GM23338 (cell line): ENCODE results near the gene ZNF800. TPM values are rescaled to one million over a fixed set of nuclear protein-coding genes. Genes with fewer than 3 reads are reported as not detected.

ENCODE experiments used
- ATAC-seq: fragments of 200-7000 bp; cut with Tn5 transposase; 3 replicates; pipeline ENCODE4 v1.9.1; 2020
- DNase-seq: peaks from one replicate; pipeline ENCODE4 v3.0.0-alpha.2; 2015; ENCODE audit warnings: low spot score
- H2AFZ ChIP-seq: fragments of 200-600 bp; sonication (generic); 2 replicates; pipeline ENCODE4 v1.8.0; 2016; ENCODE audit warnings: antibody characterized with exemption, mild to moderate bottlenecking, moderate library complexity
- H3F3A ChIP-seq: fragments of 200-600 bp; sonication (generic); replicated peaks from 2 replicates; pipeline ENCODE4 v1.8.0; 2017; ENCODE audit warnings: antibody characterized with exemption, mixed run types, low read depth
- H3K27ac ChIP-seq: fragments of 200-600 bp; sonication (generic); 2 replicates; pipeline ENCODE4 v1.6.1; 2016; ENCODE audit warnings: low read depth
- H3K27me3 ChIP-seq: fragments of 200-600 bp; sonication (generic); 2 replicates; pipeline ENCODE4 v1.8.0; 2016; ENCODE audit warnings: mild to moderate bottlenecking, mixed run types, moderate library complexity; ENCODE audit not compliant: insufficient read depth
- H3K36me3 ChIP-seq: fragments of 200-600 bp; sonication (generic); 2 replicates; pipeline ENCODE4 v1.8.0; 2016; ENCODE audit warnings: mild to moderate bottlenecking; ENCODE audit not compliant: insufficient read depth
- H3K4me1 ChIP-seq: fragments of 200-600 bp; sonication (generic); 2 replicates; pipeline ENCODE4 v1.8.0; 2016; ENCODE audit warnings: mild to moderate bottlenecking, moderate library complexity; ENCODE audit not compliant: insufficient read depth
- H3K4me2 ChIP-seq: fragments of 200-600 bp; sonication (generic); 2 replicates; pipeline ENCODE4 v1.7.1; 2017; ENCODE audit warnings: mixed run types
- H3K4me3 ChIP-seq: fragments of 200-600 bp; sonication (generic); 2 replicates; pipeline ENCODE4 v1.6.1; 2016; ENCODE audit warnings: mixed run types
- H3K79me2 ChIP-seq: fragments of 200-600 bp; sonication (generic); replicated peaks from 2 replicates; pipeline ENCODE4 v1.8.0; 2017; ENCODE audit warnings: mild to moderate bottlenecking; ENCODE audit not compliant: insufficient read depth
- H3K9me2 ChIP-seq: fragments of 200-600 bp; sonication (generic); 2 replicates; pipeline ENCODE4 v1.8.0; 2017; ENCODE audit not compliant: insufficient read depth
- H4K20me1 ChIP-seq: fragments of 200-600 bp; sonication (generic); replicated peaks from 2 replicates; pipeline ENCODE4 v1.8.0; 2017; ENCODE audit warnings: mild to moderate bottlenecking; ENCODE audit not compliant: insufficient read depth
- H3K27ac Mint-ChIP-seq: 2 replicates; pipeline ENCODE4 v1.8.0; 2020; ENCODE audit warnings: inconsistent platforms, mild to moderate bottlenecking, moderate library complexity, mixed read lengths
- H3K27me3 Mint-ChIP-seq: 3 replicates; pipeline ENCODE4 v1.8.0; 2022; ENCODE audit warnings: low read depth, mild to moderate bottlenecking, moderate library complexity, mixed read lengths, inconsistent platforms; ENCODE audit not compliant: insufficient read depth, poor library complexity
- H3K36me3 Mint-ChIP-seq: 3 replicates; pipeline ENCODE4 v1.8.0; 2021; ENCODE audit warnings: low read depth, mild to moderate bottlenecking, inconsistent platforms, moderate library complexity, mixed read lengths
- H3K4me1 Mint-ChIP-seq: 3 replicates; pipeline ENCODE4 v1.8.0; 2020; ENCODE audit warnings: mild to moderate bottlenecking, inconsistent platforms, mixed read lengths
- H3K4me3 Mint-ChIP-seq: 3 replicates; pipeline ENCODE4 v1.8.0; 2021; ENCODE audit warnings: moderate library complexity, mild to moderate bottlenecking, inconsistent platforms, mixed read lengths
- H3K9me3 Mint-ChIP-seq: 3 replicates; pipeline ENCODE4 v1.8.0; 2020; ENCODE audit warnings: moderate library complexity, mild to moderate bottlenecking, inconsistent platforms, mixed read lengths
- CTCF ChIP-seq, 2 experiments: fragments of 200-600 bp in 1 of 2; sonication (generic) in 1 of 2; conservative IDR thresholded peaks; 2 replicates each; pipeline versions ENCODE4 v1.5.1 to v1.6.1; 2016 to 2017; ENCODE audit warnings: antibody characterized with exemption in 2 of 2, low read depth in 2 of 2, mild to moderate bottlenecking in 2 of 2, moderate library complexity in 1 of 2
- JUNB ChIP-seq: IDR thresholded peaks from one replicate; pipeline ENCODE4 v1.6.1; 2016; ENCODE audit warnings: antibody characterized with exemption; ENCODE audit not compliant: unreplicated experiment
- REST ChIP-seq: IDR thresholded peaks from one replicate; pipeline ENCODE4 v1.6.1; 2018; ENCODE audit warnings: antibody characterized with exemption; ENCODE audit not compliant: unreplicated experiment
- STAT1 ChIP-seq: IDR thresholded peaks from one replicate; pipeline ENCODE4 v1.6.1; 2016; ENCODE audit warnings: antibody characterized with exemption; ENCODE audit not compliant: unreplicated experiment
- ZNF114 ChIP-seq: fragments of 250-450 bp; sonication (Bioruptor Pico); IDR thresholded peaks from 2 replicates; pipeline ENCODE4 v1.5.0; 2020; ENCODE audit warnings: mild to moderate bottlenecking, moderate library complexity
- ZNF331 ChIP-seq: fragments of 250-450 bp; sonication (Bioruptor Pico); IDR thresholded peaks from 2 replicates; pipeline ENCODE4 v1.5.0; 2020; ENCODE audit warnings: low read depth, mild to moderate bottlenecking, moderate library complexity
- ZNF462 ChIP-seq: fragments of 250-450 bp; sonication (Bioruptor Pico); IDR thresholded peaks from 2 replicates; pipeline ENCODE4 v1.5.0; 2020; ENCODE audit warnings: mild to moderate bottlenecking, moderate library complexity
- polyA plus RNA-seq: library from polyadenylated mRNA; unstranded; fragments of >200 nt; fragmentation: Nextera tagmentation; extraction: Ambion mirVana; gene quantifications from 2 replicates; pipeline ENCODE4 v1.2.1, GENCODE V29; 2016
- total RNA-seq: library from RNA; depleted of rRNA; stranded (reverse); fragments of >200 nt; shearing (Covaris generic); gene quantifications from 2 replicates; pipeline ENCODE4 v1.2.3, GENCODE V29; 2014

ZNF800 gene
- total and polyA plus RNA-seq, 2 experiments from 2014 or later, result 5.4 to 8.3 TPM

GRCh38 chr7:127437837-127438236 lies 45.3 kb upstream of the ZNF800 start (continued):
- TF ChIP-seq CTCF (conservative IDR thresholded peaks at IDR 0.05; ENCODE audit: low read depth in 2 of 2) (no peak), STAT1 (no peak), ZNF114 (CRISPR knock-in tag) (no peak), ZNF331 (no peak), ZNF462 (CRISPR knock-in tag) (no peak)

- Mint-ChIP-seq H3K9me3 (no peaks in the 10 kb centered on the region), H3K27me3 (peaks cover 2% of the 10 kb centered on the region), H3K27ac (no peak overlapping the region), H3K36me3 (no peaks in the 10 kb centered on the region), H3K4me3 (no peak overlapping the region), H3K4me1 (peaks cover 14% of the 10 kb centered on the region)
- DNase-seq (no peak), ATAC-seq (no peak)
- Histone ChIP-seq H3K27me3 (no peaks in the 10 kb centered on the region), H3K36me3 (no peaks in the 10 kb centered on the region), H3K79me2 (no peaks in the 10 kb centered on the region), H3K4me1 (no peaks in the 10 kb centered on the region; the same call in 1 of the 2 replicates), H3K4me3 (no peak overlapping the region), H3K9me2 (no peaks in the 10 kb centered on the region), H2AFZ (no peak overlapping the region), H3K27ac (no peak overlapping the region), H3F3A (no peaks in the 10 kb centered on the region), H3K4me2 (no peak overlapping the region), H4K20me1 (0 out of 2 replicates have a peak, but pooled peaks cover 2% of the 10 kb centered on the region)
- TF ChIP-seq REST, result no peak
- no peak for TF ChIP-seq CTCF (conservative IDR thresholded peaks at IDR 0.05; ENCODE audit: low read depth in 2 of 2)
- no peak for TF ChIP-seq JUNB
These were observed 44.7 kb upstream of the ZNF800 start for GRCh38 chr7:127437241-127437640.
